Mesothelial cell of epicardium (in vitro differentiated cells): ENCODE results near the gene FSHR. TPM values are rescaled to one million over a fixed set of nuclear protein-coding genes. Genes with fewer than 3 reads are reported as not detected.

Experiments used
- DNase-seq, 2 experiments: peaks; one replicate each; pipeline ENCODE4 v3.0.0; 2021; ENCODE audit warnings: low spot score in 2 of 2; ENCODE audit not compliant: unreplicated experiment in 2 of 2
- H3K27ac Mint-ChIP-seq: 2 replicates; pipeline ENCODE4 v1.8.0; 2021; ENCODE audit warnings: mixed read lengths
- H3K27me3 Mint-ChIP-seq: 2 replicates; pipeline ENCODE4 v1.8.0; 2021; ENCODE audit warnings: low read depth, mixed read lengths
- H3K36me3 Mint-ChIP-seq: 2 replicates; pipeline ENCODE4 v1.8.0; 2021; ENCODE audit warnings: mixed read lengths
- H3K4me1 Mint-ChIP-seq: 2 replicates; pipeline ENCODE4 v1.8.0; 2021; ENCODE audit warnings: mixed read lengths
- H3K4me3 Mint-ChIP-seq: 2 replicates; pipeline ENCODE4 v1.8.0; 2021; ENCODE audit warnings: mild to moderate bottlenecking, moderate library complexity, mixed read lengths
- H3K9me3 Mint-ChIP-seq: 2 replicates; pipeline ENCODE4 v1.8.0; 2021; ENCODE audit warnings: mixed read lengths
- CTCF ChIP-seq: fragments of 200-600 bp; sonication (generic); IDR thresholded peaks from one replicate; pipeline ENCODE4 v1.5.0; 2021; ENCODE audit warnings: antibody characterized with exemption; ENCODE audit not compliant: unreplicated experiment
- total RNA-seq: library from RNA; stranded (reverse); gene quantifications from 3 replicates; pipeline ENCODE4 v1.2.1, GENCODE V29; 2021

Gene FSHR
- total RNA-seq, 1 donor from 2014 or later, result not detected

GRCh38 chr2:49165662-49166061 is 11.3 kb upstream of the FSHR start:
- Mint-ChIP-seq H3K9me3 (peaks cover 11% of the 10 kb centered on the region), H3K27ac (no peak overlapping the region), H3K4me3 (no peak overlapping the region), H3K27me3 (no peaks in the 10 kb centered on the region), H3K36me3 (no peaks in the 10 kb centered on the region), H3K4me1 (peaks cover 1% of the 10 kb centered on the region)
- TF ChIP-seq CTCF, result no peak
- no peak for DNase-seq

- no peaks in the 10 kb centered on the region for H3K36me3 Mint-ChIP-seq
- no peak overlapping the region for H3K4me3 Mint-ChIP-seq
- TF ChIP-seq CTCF, result no peak
- no peaks in the 10 kb centered on the region for H3K27me3 Mint-ChIP-seq
- peaks cover 1% of the 10 kb centered on the region for H3K4me1 Mint-ChIP-seq
- no peak overlapping the region for H3K27ac Mint-ChIP-seq
- peaks cover 10% of the 10 kb centered on the region for H3K9me3 Mint-ChIP-seq
- DNase-seq, result no peak
Observed at GRCh38 chr2:49164729-49165128, 10.4 kb upstream of the FSHR start.

GRCh38 chr2:49162151-49162550 is 7.8 kb upstream of the FSHR start:
- Mint-ChIP-seq H3K4me1 (peaks cover 1% of the 10 kb centered on the region), H3K9me3 (no peaks in the 10 kb centered on the region), H3K36me3 (no peaks in the 10 kb centered on the region), H3K27ac (no peak overlapping the region), H3K4me3 (no peak overlapping the region), H3K27me3 (no peaks in the 10 kb centered on the region)
- DNase-seq, result no peak
- TF ChIP-seq CTCF, result no peak

- peaks cover 10% of the 10 kb centered on the region for H3K4me1 Mint-ChIP-seq
Observed at GRCh38 chr2:49154891-49155290, 576 bp upstream of the FSHR start.

GRCh38 chr2:49153252-49153651 is 1.1 kb downstream of the FSHR start:
- DNase-seq, result no peak
- TF ChIP-seq CTCF, result no peak
- Mint-ChIP-seq H3K27me3 (no peaks in the 10 kb centered on the region), H3K4me1 (peaks cover 10% of the 10 kb centered on the region), H3K36me3 (no peaks in the 10 kb centered on the region), H3K27ac (no peak overlapping the region), H3K9me3 (peaks cover 4% of the 10 kb centered on the region), H3K4me3 (no peak overlapping the region)

More at GRCh38 chr2:49154891-49155290, 576 bp upstream of the FSHR start:
- peaks cover 4% of the 10 kb centered on the region for H3K9me3 Mint-ChIP-seq
- H3K27ac Mint-ChIP-seq, result no peak overlapping the region
- H3K27me3 Mint-ChIP-seq, result no peaks in the 10 kb centered on the region
- TF ChIP-seq CTCF, result no peak
- no peaks in the 10 kb centered on the region for H3K36me3 Mint-ChIP-seq
- DNase-seq, result no peak
- no peak overlapping the region for H3K4me3 Mint-ChIP-seq

- DNase-seq, result no peak
- no peak for TF ChIP-seq CTCF
- Mint-ChIP-seq H3K4me1 (peaks cover 10% of the 10 kb centered on the region), H3K4me3 (no peak overlapping the region), H3K9me3 (peaks cover 4% of the 10 kb centered on the region), H3K27me3 (no peaks in the 10 kb centered on the region), H3K36me3 (no peaks in the 10 kb centered on the region), H3K27ac (no peak overlapping the region)
Observed at GRCh38 chr2:49152824-49153223, 1.5 kb downstream of the FSHR start.
